Measurements from ENCODE around the gene PMF1.

Gene PMF1

DNA sequence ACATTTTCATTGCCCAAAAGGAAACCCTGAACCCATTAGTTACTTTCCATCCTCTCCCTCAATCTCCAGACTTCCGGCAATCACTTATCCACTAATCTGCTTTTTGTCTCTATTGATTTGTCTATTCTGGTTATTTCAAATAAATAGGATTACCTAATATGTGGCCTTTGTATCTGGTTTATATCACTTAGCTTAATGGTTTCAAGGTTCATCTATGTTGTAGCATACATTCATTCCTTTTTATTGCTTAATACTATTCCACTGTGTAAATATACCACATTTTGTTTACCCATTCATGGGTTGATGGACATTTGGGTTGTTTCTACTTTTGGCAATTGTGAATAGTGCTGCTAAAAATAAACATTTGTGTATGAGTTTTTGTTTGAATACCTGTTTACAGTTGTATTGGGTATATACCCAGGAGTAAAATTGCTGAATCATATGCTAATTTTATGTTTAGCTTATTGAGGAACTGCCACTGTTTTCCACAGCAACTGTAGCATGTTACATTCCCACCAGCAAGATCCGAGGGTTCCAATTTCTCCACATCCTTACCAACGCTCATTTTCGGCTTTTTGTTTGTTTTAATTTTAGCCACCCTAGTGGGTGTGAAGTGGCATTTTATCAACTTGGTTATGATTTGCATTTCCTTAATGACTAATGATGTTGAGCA lies 21.4 kb upstream of the PMF1 start:
- CTCF ChIA-PET = interaction anchor here (0.7 to 1.8 kb wide), 2 partner anchors 18 to 911 kb away, joined by 3 to 5 read pairs; no protein-coding TSS in a partner anchor
- POLR2A ChIA-PET = no interaction called here
- DNase-seq (ENCODE audit: extremely low spot score) = no peak
- TF ChIP-seq CTCF (IDR thresholded peaks at IDR 0.05; ENCODE audit: control extremely low read depth, extremely low read depth, low read depth, missing control alignments) = no peak

DNA sequence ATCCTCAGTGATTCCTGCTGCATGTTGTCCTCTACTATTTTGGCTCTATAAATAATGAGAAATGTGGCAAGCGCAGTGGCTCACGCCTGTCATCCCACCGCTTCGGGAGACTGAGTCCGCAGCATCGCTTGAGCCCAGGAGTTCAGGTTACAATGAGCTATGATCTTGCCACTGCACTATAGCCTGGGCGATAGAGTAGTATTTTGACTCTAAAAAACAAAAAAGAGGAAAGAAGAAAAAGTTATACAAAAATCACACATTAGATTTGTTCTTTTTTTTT lies 19.7 kb upstream of the PMF1 start:
- no peak for DNase-seq (ENCODE audit: extremely low spot score)
- TF ChIP-seq CTCF (IDR thresholded peaks at IDR 0.05; ENCODE audit: control extremely low read depth, extremely low read depth, low read depth, missing control alignments) = no peak
- ChIA-PET CTCF (interaction anchor here (1.5 to 2.3 kb wide), 5 partner anchors 36 to 65 kb away, joined by 3 to 10 read pairs (median 4); no protein-coding TSS in a partner anchor), POLR2A (no interaction called here)

- CTCF ChIA-PET = interaction anchor here (0.7 to 2.4 kb wide), 14 partner anchors 12 to 114 kb away, joined by 3 to 25 read pairs (median 4); partner anchors contain the start of gene PMF1
- DNase-seq (ENCODE audit: extremely low spot score) = peak; percentile 94
- POLR2A ChIA-PET = interaction anchor here (0.6 to 1.5 kb wide), 5 partner anchors 19 to 548 kb away, joined by 3 to 7 read pairs (median 3); partner anchors contain the start of genes PMF1 and SMG5
- TF ChIP-seq CTCF (IDR thresholded peaks at IDR 0.05; ENCODE audit: control extremely low read depth, extremely low read depth, low read depth, missing control alignments) = peak; percentile 32
Measured at GRCh38 chr1:156193488-156194299, 19.1 kb upstream of the PMF1 start, which contains the start of gene SLC25A44. SLC25A44 (plus strand) TSS chr1:156194104; CDS start chr1:156199848, 5,744 bp downstream.

DNA sequence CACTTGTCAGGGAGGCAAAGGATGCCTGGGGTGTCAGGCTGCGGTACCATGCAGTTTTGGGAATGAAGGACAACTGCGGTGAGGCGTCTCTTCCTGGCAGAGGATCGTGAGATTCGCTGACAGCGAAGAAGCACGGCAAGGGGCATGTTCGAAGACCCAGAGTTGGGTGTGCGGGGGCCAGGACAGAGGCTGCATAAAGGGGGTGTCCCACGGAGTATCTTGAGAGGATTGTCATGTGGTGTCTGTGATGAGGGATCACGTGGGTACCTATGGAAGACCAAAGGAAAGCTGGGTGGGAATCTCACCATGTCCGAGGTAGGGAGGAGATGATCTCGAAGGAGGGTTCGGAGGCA lies 18.5 kb upstream of the PMF1 start:
- no peak for TF ChIP-seq CTCF (IDR thresholded peaks at IDR 0.05; ENCODE audit: control extremely low read depth, extremely low read depth, low read depth, missing control alignments)
- POLR2A ChIA-PET = interaction anchor here (1.0 to 1.5 kb wide), 3 partner anchors 19 to 547 kb away, joined by 3 to 7 read pairs (median 5); partner anchors contain the start of gene PMF1
- peak; percentile 14 for DNase-seq (ENCODE audit: extremely low spot score)
- CTCF ChIA-PET = interaction anchor here (1.0 to 2.4 kb wide), 14 partner anchors 12 to 114 kb away, joined by 3 to 25 read pairs (median 4); partner anchors contain the start of gene PMF1

GRCh38 chr1:156195853-156196252 lies 17.0 kb upstream of the PMF1 start:
- CTCF ChIA-PET = interaction anchor here (1.3 to 2.4 kb wide), 2 partner anchors 29 to 50 kb away, joined by 5 to 25 read pairs; no protein-coding TSS in a partner anchor
- POLR2A ChIA-PET = no interaction called here

More at GRCh38 chr1:156195853-156196252, 17.0 kb upstream of the PMF1 start:
- TF ChIP-seq CTCF (IDR thresholded peaks at IDR 0.05; ENCODE audit: control extremely low read depth, extremely low read depth, low read depth, missing control alignments) = no peak
- DNase-seq (ENCODE audit: extremely low spot score) = no peak

Measured in GM10248 (cell line).